ENCODE results near the gene TAP1.
"Not testable (repeated sequence)": the region's sequence is repeated elsewhere in the genome, so short reads cannot be mapped to it uniquely, and the experiment has no call there.

Gene TAP1

DNA sequence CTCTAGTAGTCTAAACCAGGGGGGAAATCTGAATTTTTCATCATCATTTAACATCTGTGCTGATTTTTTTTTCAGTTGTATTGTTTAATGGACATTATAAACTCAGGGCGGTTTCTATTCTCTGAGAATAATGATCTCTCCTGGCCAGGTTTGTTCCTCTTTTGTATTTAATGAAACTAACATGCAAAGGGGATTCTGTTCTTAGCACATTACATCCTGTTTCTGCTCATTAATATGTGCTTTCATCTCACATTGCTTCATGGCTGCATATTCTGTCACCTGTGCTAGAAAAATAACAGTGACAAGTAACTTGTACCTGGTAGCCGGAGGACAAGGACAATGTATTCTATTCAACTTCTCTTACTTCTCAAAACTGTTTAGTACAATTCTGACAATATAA, 37.5 kb downstream of the TAP1 start:
- Mint-ChIP-seq H3K36me3 (ENCODE audit: low read depth) (peaks cover 15% of the 10 kb centered on the region), H3K4me1 (ENCODE audit: low read depth) (peaks cover 11% of the 10 kb centered on the region), H3K27me3 (no peaks in the 10 kb centered on the region), H3K4me3 (no peak overlapping the region), H3K27ac (no peak overlapping the region), H3K9me3 (no peaks in the 10 kb centered on the region)
- DNase-seq, result no peak

DNA sequence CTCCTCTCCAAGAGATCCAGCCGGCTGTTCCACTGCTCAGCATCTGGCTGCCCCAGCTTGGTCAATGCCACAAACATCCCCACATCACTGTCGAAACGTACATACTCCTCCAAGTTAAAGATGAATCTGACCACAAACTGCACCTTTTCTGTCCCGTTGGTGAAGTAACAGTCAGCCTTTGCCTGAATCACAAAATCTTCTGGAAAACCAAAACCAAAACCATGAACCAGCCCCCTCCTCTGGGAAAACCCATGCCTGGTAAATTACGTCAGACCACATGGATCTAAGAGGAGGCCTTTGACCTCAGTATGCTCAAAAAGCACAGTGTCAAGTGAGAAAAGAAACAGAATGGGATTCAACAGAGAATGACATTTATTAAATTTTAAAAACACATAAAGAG, 38.4 kb downstream of the TAP1 start:
- Mint-ChIP-seq H3K4me3 (no peak overlapping the region), H3K36me3 (ENCODE audit: low read depth) (peaks cover 15% of the 10 kb centered on the region), H3K9me3 (no peaks in the 10 kb centered on the region), H3K27me3 (no peaks in the 10 kb centered on the region), H3K27ac (no peak overlapping the region), H3K4me1 (ENCODE audit: low read depth) (peaks cover 11% of the 10 kb centered on the region)
- no peak for DNase-seq

DNA sequence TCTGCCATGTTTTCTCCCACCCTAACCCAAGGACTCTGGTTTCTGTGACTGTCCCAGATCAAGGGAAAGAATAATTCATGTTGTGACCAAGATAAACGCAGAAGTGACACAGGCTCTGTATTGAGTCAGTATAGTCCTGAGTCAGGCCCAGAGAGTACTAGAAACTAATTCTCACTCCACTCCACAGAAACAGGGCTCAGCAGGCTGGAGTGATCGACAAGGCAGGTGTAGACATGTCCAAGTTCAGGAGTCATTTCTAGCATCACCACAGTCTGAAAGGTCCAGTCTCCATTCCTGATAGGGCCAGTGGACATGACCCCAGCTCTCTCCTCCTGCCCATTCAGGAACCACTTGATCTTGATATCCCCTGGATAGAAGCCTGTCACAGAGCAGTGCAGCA, 39.4 kb downstream of the TAP1 start:
- Mint-ChIP-seq H3K9me3 (no peaks in the 10 kb centered on the region), H3K27me3 (no peaks in the 10 kb centered on the region)

DNA sequence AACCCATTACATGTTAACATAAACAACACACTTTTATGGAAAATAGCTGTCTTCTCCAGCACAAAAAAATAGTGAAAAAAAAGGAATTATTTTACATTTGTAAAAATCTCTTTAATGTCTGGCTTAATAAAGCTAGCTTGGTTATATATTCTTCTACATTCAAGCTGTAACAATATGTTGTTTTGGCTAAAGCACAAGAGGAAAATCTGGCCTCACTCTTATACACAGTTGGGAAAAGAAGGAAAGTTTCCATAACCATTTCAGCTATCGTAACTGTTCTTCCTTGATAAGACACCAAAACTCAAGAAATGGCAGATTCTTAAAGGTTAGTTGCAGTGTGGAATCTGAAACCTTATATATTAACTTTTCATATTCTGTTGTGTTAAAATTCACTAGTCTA, 44.3 kb downstream of the TAP1 start:
- Mint-ChIP-seq H3K27ac (no peak overlapping the region), H3K9me3 (no peaks in the 10 kb centered on the region), H3K27me3 (peaks cover 38% of the 10 kb centered on the region), H3K4me3 (no peak overlapping the region), H3K36me3 (ENCODE audit: low read depth) (peaks cover 9% of the 10 kb centered on the region), H3K4me1 (ENCODE audit: low read depth) (peaks cover 9% of the 10 kb centered on the region)
- no peak for DNase-seq

More for the DNA sequence above, 39.4 kb downstream of the TAP1 start:
- Mint-ChIP-seq H3K36me3 (ENCODE audit: low read depth) (peaks cover 15% of the 10 kb centered on the region), H3K4me3 (no peak overlapping the region), H3K4me1 (ENCODE audit: low read depth) (peaks cover 4% of the 10 kb centered on the region), H3K27ac (no peak overlapping the region)
- no peak for DNase-seq

DNA sequence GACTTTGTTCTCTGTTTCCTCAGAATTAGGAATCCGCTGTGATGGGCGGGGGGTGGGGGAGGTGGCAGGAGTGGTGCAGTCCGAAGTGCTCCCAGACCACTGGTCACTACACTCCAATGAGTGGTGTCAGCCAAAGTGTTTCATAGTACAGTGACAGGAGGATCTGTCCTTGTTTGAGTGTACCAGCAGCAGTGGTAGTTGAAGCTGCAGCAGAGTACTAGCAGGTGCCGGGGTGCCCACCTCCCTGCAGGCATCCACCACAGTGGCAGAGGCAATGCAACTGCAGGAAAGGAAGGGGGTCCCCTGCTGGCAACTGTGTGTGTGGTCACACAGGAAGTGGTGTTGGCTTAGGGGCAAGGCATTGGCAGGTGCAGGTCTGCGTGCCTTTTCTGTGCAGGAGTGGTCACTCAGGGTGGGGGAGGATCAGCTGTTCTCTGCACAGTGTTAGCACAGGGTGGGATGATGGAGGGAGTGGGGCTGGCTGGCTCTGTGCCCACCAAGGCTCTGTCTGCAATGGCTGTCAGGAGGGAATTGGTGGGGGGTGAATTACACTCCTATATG, 46.4 kb downstream of the TAP1 start:
- H3K27ac Mint-ChIP-seq, result no peak overlapping the region
- H3K36me3 Mint-ChIP-seq (ENCODE audit: low read depth), result no peaks in the 10 kb centered on the region
- peaks cover 9% of the 10 kb centered on the region for H3K4me1 Mint-ChIP-seq (ENCODE audit: low read depth)
- no peak for DNase-seq
- H3K27me3 Mint-ChIP-seq, result peaks cover 57% of the 10 kb centered on the region
- no peaks in the 10 kb centered on the region for H3K9me3 Mint-ChIP-seq
- H3K4me3 Mint-ChIP-seq, result no peak overlapping the region

GRCh38 chr6:32805404-32805803, 48.1 kb downstream of the TAP1 start:
- H3K27ac Mint-ChIP-seq; H3K4me1 Mint-ChIP-seq (ENCODE audit: low read depth); H3K4me3 Mint-ChIP-seq; H3K9me3 Mint-ChIP-seq; H3K36me3 Mint-ChIP-seq (ENCODE audit: low read depth); DNase-seq: not testable (repeated sequence)
- peaks cover 65% of the 10 kb centered on the region for H3K27me3 Mint-ChIP-seq

DNA sequence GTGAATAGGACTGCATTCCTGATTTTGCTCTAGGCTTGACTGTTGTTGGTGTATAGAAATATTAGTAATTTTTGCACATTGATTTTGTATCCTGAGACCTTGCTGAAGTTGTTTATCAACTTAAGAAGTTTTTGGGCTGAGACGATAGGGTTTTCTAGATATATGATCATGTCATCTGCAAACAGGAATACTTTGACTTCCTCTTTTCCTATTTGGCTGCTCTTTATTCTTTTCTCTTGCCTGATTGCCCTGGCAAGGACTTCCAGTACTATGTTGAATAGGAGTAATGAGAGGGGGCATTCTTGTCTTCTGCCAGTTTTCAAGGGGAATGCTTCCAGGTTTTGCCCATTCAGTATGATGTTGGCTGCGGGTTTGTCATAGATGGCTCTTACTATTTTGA, 50.1 kb downstream of the TAP1 start:
- no peaks in the 10 kb centered on the region for H3K36me3 Mint-ChIP-seq (ENCODE audit: low read depth)
- peaks cover 73% of the 10 kb centered on the region for H3K27me3 Mint-ChIP-seq
- no peak overlapping the region for H3K4me3 Mint-ChIP-seq
- no peak for DNase-seq
- no peaks in the 10 kb centered on the region for H3K9me3 Mint-ChIP-seq
- H3K27ac Mint-ChIP-seq, result no peak overlapping the region
- H3K4me1 Mint-ChIP-seq (ENCODE audit: low read depth), result peaks cover 9% of the 10 kb centered on the region

DNA sequence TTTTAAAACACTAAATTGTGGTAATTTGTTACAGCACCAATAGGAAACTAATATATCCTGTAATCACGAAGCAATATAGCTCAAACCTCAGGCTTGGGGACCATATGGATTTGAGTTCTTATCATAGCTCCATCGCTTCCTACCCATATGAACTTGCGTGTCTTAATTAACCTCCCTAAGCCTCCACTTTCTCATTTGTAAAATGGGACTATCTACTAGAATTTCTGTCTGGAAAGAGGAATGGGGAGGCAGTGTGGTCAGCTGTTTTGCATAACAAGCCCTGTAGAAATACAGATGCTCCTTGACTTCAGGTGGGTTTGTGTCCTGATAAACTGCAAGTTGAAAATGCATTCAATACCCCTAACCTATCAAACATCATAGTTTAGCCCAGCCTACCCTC, 53.8 kb downstream of the TAP1 start:
- Mint-ChIP-seq H3K9me3 (no peaks in the 10 kb centered on the region), H3K27ac (no peak overlapping the region), H3K36me3 (ENCODE audit: low read depth) (no peaks in the 10 kb centered on the region), H3K4me3 (no peak overlapping the region), H3K27me3 (peaks cover 70% of the 10 kb centered on the region), H3K4me1 (ENCODE audit: low read depth) (peaks cover 11% of the 10 kb centered on the region)
- no peak for DNase-seq

DNA sequence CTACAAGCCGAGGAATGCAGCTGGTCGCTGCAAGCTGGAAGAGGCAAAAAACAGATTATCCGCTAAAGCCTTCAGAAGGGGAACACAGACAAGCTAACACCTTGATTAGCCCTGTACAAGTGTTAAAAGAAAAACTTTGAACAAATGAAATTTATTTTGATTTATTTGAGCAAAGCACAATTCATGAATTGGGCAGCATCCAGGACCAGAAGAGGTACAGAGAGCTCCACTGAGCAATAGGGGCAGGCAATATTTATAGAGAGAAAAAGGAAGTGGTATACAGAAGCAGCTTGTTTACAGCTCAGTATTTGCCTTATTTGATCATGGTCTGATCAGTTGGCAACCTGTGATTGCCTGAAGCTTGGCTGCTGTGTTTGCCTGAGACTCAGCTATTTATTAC, 54.3 kb downstream of the TAP1 start:
- no peaks in the 10 kb centered on the region for H3K9me3 Mint-ChIP-seq
- H3K27me3 Mint-ChIP-seq, result peaks cover 66% of the 10 kb centered on the region
- H3K4me1 Mint-ChIP-seq (ENCODE audit: low read depth), result peaks cover 17% of the 10 kb centered on the region
- no peak for DNase-seq
- no peak overlapping the region for H3K27ac Mint-ChIP-seq
- H3K36me3 Mint-ChIP-seq (ENCODE audit: low read depth), result no peaks in the 10 kb centered on the region
- no peak overlapping the region for H3K4me3 Mint-ChIP-seq

DNA sequence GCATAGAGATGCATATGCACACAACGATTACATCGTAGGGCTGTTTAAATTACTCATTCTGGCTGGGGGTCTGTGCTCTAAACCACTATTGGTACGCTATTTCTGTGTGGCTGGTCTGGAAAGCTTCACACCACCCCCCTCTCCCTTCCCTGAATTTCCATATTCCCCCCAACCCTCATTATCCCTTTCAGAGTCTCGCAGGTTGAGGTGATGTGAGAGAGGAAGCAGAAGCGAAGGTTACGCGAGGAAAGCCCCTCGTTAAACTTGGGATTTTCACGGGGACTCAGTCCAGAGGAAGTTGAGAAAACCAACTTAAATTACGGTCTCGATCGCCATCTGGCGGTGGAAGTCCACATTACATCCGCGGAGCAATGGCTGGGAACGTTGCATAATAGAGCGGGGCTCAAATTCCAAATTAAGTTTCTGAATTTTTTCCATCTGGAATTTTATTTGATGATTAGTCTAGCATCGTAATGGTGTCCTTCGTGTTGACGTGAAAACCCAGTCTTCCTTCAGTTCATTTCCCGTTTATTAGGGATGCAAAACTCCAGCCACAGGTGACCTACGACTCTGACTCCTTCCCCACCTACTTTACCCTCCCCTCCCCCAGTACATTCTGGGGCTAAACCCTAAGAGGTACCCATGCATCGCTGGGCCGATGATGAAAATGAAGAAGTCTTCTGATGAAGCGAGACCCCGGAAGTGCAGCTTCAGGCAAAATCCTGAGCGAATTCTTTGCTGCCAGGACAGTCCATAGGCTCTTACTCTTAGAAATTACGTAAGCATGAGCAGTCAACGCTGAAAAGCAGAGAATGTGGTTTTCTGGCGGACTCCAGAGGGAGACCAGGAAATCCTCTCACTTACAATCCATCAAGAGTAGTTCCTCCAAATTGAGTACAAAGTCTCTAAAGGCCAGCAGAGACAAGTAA, 56.4 kb downstream of the TAP1 start:
- H3K4me1 Mint-ChIP-seq (ENCODE audit: low read depth), result peaks cover 23% of the 10 kb centered on the region

More for the DNA sequence above, 56.4 kb downstream of the TAP1 start:
- no peaks in the 10 kb centered on the region for H3K9me3 Mint-ChIP-seq
- peaks cover 57% of the 10 kb centered on the region for H3K27me3 Mint-ChIP-seq
- H3K4me3 Mint-ChIP-seq, result peak overlapping the region; percentile 57
- H3K27ac Mint-ChIP-seq, result no peak overlapping the region
- peak; percentile 89 for DNase-seq
- H3K36me3 Mint-ChIP-seq (ENCODE audit: low read depth), result no peaks in the 10 kb centered on the region
